H9 (cell line): ENCODE data around the gene RAB3C. TPM values are rescaled to one million over a fixed set of nuclear protein-coding genes. Genes with fewer than 3 reads are reported as not detected.

ENCODE experiments used
- DNase-seq: peaks from one replicate; pipeline ENCODE4 v3.0.0-alpha.2; 2017
- H2AFZ ChIP-seq: one replicate; pipeline ENCODE4 v1.6.1; 2013; ENCODE audit warnings: mild to moderate bottlenecking, low read length, control low read depth, moderate library complexity
- H2AK5ac ChIP-seq: 2 replicates; pipeline ENCODE4 v1.6.1; 2013; ENCODE audit warnings: low read length, control low read depth, mixed read lengths; ENCODE audit not compliant: insufficient read length
- H2BK120ac ChIP-seq: one replicate; pipeline ENCODE4 v1.6.1; 2013; ENCODE audit warnings: low read depth, mild to moderate bottlenecking, low read length, control low read depth, inconsistent platforms; ENCODE audit not compliant: poor library complexity, severe bottlenecking
- H2BK12ac ChIP-seq: 2 replicates; pipeline ENCODE4 v1.6.1; 2013; ENCODE audit warnings: low read length, control low read depth, mixed read lengths, low read depth; ENCODE audit not compliant: insufficient read length
- H2BK15ac ChIP-seq: 2 replicates; pipeline ENCODE4 v1.6.1; 2013; ENCODE audit warnings: low read depth, low read length, control low read depth
- H2BK20ac ChIP-seq: one replicate; pipeline ENCODE4 v1.6.1; 2013; ENCODE audit warnings: low read depth, mild to moderate bottlenecking, low read length, control low read depth, inconsistent platforms; ENCODE audit not compliant: poor library complexity, severe bottlenecking
- H2BK5ac ChIP-seq: 2 replicates; pipeline ENCODE4 v1.6.1; 2013; ENCODE audit warnings: low read length, control low read depth, mixed read lengths; ENCODE audit not compliant: insufficient read length
- H3K14ac ChIP-seq: 2 replicates; pipeline ENCODE4 v1.6.1; 2013; ENCODE audit warnings: low read length, control low read depth; ENCODE audit not compliant: insufficient read depth
- H3K18ac ChIP-seq: 2 replicates; pipeline ENCODE4 v1.6.1; 2013; ENCODE audit warnings: low read depth, mild to moderate bottlenecking, mixed read lengths, low read length, control low read depth; ENCODE audit not compliant: insufficient read length
- H3K23ac ChIP-seq: 2 replicates; pipeline ENCODE4 v1.6.1; 2013; ENCODE audit warnings: low read length, control low read depth, mixed read lengths, low read depth; ENCODE audit not compliant: insufficient read length
- H3K23me2 ChIP-seq: 2 replicates; pipeline ENCODE4 v1.6.1; 2013; ENCODE audit warnings: low read depth, mild to moderate bottlenecking, mixed read lengths, low read length, control low read depth; ENCODE audit not compliant: insufficient read length, poor library complexity, severe bottlenecking
- H3K27ac ChIP-seq: 2 replicates; pipeline ENCODE4 v1.5.1; 2013; ENCODE audit warnings: low read length, control low read depth, mixed read lengths, low read depth; ENCODE audit not compliant: insufficient read length
- H3K27me3 ChIP-seq: 2 replicates; pipeline ENCODE4 v1.6.1; 2013; ENCODE audit warnings: low read length, control low read depth, inconsistent platforms; ENCODE audit not compliant: insufficient read depth
- H3K4ac ChIP-seq: 2 replicates; pipeline ENCODE4 v1.6.1; 2013; ENCODE audit warnings: low read depth, mild to moderate bottlenecking, control low read depth, inconsistent platforms, low read length, moderate library complexity
- H3K4me1 ChIP-seq: 2 replicates; pipeline ENCODE4 v1.6.1; 2013; ENCODE audit warnings: low read length, control low read depth, inconsistent platforms; ENCODE audit not compliant: insufficient read depth
- H3K4me2 ChIP-seq: 2 replicates; pipeline ENCODE4 v1.6.1; 2013; ENCODE audit warnings: low read length, control low read depth, mixed read lengths; ENCODE audit not compliant: insufficient read length, insufficient read depth
- H3K56ac ChIP-seq: 2 replicates; pipeline ENCODE4 v1.6.1; 2013; ENCODE audit warnings: low read depth, mild to moderate bottlenecking, mixed read lengths, low read length, control low read depth; ENCODE audit not compliant: insufficient read length
- H3K79me1 ChIP-seq: 2 replicates; pipeline ENCODE4 v1.6.1; 2013; ENCODE audit warnings: low read depth, mild to moderate bottlenecking, moderate library complexity, low read length, control low read depth, inconsistent platforms; ENCODE audit not compliant: insufficient read depth, poor library complexity, severe bottlenecking
- H3K79me2 ChIP-seq: 2 replicates; pipeline ENCODE4 v1.6.1; 2013; ENCODE audit warnings: low read length, control low read depth, inconsistent platforms; ENCODE audit not compliant: insufficient read depth
- H3K9ac ChIP-seq: 2 replicates; pipeline ENCODE4 v1.6.1; 2013; ENCODE audit warnings: low read length, control low read depth, mixed read lengths; ENCODE audit not compliant: insufficient read length; ENCODE audit errors: extremely low read depth
- H3K9me3 ChIP-seq: one replicate; pipeline ENCODE4 v1.6.1; 2013; ENCODE audit warnings: low read depth, low read length, inconsistent platforms; ENCODE audit not compliant: control insufficient read depth
- H3T11ph ChIP-seq: one replicate; pipeline ENCODE4 v1.6.1; 2013; ENCODE audit warnings: mild to moderate bottlenecking, low read length, control low read depth, inconsistent platforms
- H4K20me1 ChIP-seq: one replicate; pipeline ENCODE4 v1.6.1; 2013; ENCODE audit not compliant: control insufficient read depth, insufficient read length, insufficient read depth
- H4K5ac ChIP-seq: 2 replicates; pipeline ENCODE4 v1.6.1; 2013; ENCODE audit warnings: low read depth, mild to moderate bottlenecking, mixed read lengths, low read length, control low read depth; ENCODE audit not compliant: insufficient read length
- H4K8ac ChIP-seq: replicated peaks from 2 replicates; pipeline ENCODE4 v1.6.1; 2013; ENCODE audit warnings: low read length, control low read depth, mixed read lengths, low read depth; ENCODE audit not compliant: insufficient read length
- H4K91ac ChIP-seq: 2 replicates; pipeline ENCODE4 v1.6.1; 2013; ENCODE audit warnings: low read depth, mild to moderate bottlenecking, moderate library complexity, mixed read lengths, low read length, control low read depth; ENCODE audit not compliant: insufficient read length
- H3K27ac Mint-ChIP-seq, 3 experiments: 2 replicates in 2 of 3; 3 replicates in 1 of 3; pipeline ENCODE4 v1.8.0; 2020 to 2021; ENCODE audit warnings: mixed read lengths in 3 of 3, mild to moderate bottlenecking in 1 of 3, moderate library complexity in 1 of 3
- H3K27me3 Mint-ChIP-seq: 2 replicates; pipeline ENCODE4 v1.8.0; 2021; ENCODE audit warnings: low read depth, mild to moderate bottlenecking, moderate library complexity, mixed read lengths
- H3K36me3 Mint-ChIP-seq, 3 experiments: 2 replicates in 2 of 3; 3 replicates in 1 of 3; pipeline ENCODE4 v1.8.0; 2020 to 2021; ENCODE audit warnings: low read depth in 3 of 3, mixed read lengths in 3 of 3; ENCODE audit not compliant: insufficient read depth in 1 of 3
- H3K4me1 Mint-ChIP-seq, 2 experiments: 2 replicates each; pipeline ENCODE4 v1.8.0; 2020; ENCODE audit warnings: mixed read lengths in 2 of 2
- H3K4me3 Mint-ChIP-seq, 2 experiments: 2 replicates in 1 of 2; 3 replicates in 1 of 2; pipeline ENCODE4 v1.8.0; 2020 to 2021; ENCODE audit warnings: mild to moderate bottlenecking in 2 of 2, mixed read lengths in 2 of 2, moderate library complexity in 1 of 2
- H3K9me3 Mint-ChIP-seq, 2 experiments: 2 replicates in 1 of 2; 3 replicates in 1 of 2; pipeline ENCODE4 v1.8.0; 2020; ENCODE audit warnings: mild to moderate bottlenecking in 2 of 2, mixed read lengths in 2 of 2, moderate library complexity in 1 of 2
- CTCF ChIP-seq: fragments of 200-600 bp; sonication (generic); conservative IDR thresholded peaks from 3 replicates; pipeline ENCODE4 v1.8.0; 2021; ENCODE audit warnings: antibody characterized with exemption, mild to moderate bottlenecking
- WGBS: extraction: QIAGEN DNeasy Blood & Tissue Kit; methylation state at CpG from one replicate; pipeline ENCODE4 v1.1.7; 2013; ENCODE audit warnings: missing lambda C conversion rate, low lambda C conversion rate, mixed read lengths; ENCODE audit not compliant: insufficient read length; ENCODE audit errors: extremely low coverage; 5-methylcytosine and 5-hydroxymethylcytosine counted together
- total RNA-seq: library from RNA; stranded (reverse); gene quantifications from 2 replicates; pipeline ENCODE4 v1.2.1, GENCODE V29; 2021

RAB3C gene
- total RNA-seq, 1 experiment from 2014 or later = 16.3 TPM

DNA sequence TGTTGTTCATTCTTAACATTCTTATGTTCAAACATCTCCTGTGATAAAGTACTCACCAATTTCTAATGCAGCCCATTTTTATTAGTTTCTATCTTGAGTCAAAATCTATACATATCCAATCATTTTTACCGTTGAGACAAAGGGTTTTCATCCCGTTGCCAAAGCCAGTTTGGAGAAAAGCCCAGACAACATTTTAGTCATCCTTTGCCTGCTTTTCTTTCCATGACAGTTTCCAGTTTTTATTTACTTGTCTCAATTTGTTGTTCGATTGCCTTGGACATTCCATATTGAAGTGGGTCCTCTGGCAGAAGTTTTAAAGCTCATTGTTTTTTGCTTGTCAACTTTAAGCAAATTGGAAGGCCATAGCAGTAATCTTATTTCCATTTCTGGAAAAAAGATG lies 123.9 kb downstream of the RAB3C start:
- Mint-ChIP-seq H3K4me3 (no peak overlapping the region), H3K9me3 (peaks cover under 1% of the 10 kb centered on the region in 2 experiments), H3K36me3 (peaks cover under 1 to 12% (median 5%) of the 10 kb centered on the region in 3 experiments), H3K27me3 (no peaks in the 10 kb centered on the region), H3K4me1 (no peaks in the 10 kb centered on the region), H3K27ac (no peak overlapping the region)
- H2BK120ac ChIP-seq = no peak overlapping the region
- no peaks in the 10 kb centered on the region for H3K4me1 ChIP-seq
- H3K23ac ChIP-seq = no peak overlapping the region
- no peak overlapping the region for H4K91ac ChIP-seq
- H3K4me2 ChIP-seq = no peak overlapping the region
- H2AFZ ChIP-seq = no peak overlapping the region
- H2BK5ac ChIP-seq = no peak overlapping the region
- DNase-seq = no peak
- no peak overlapping the region for H3K4ac ChIP-seq
- no peak overlapping the region for H3K9ac ChIP-seq
- no peak overlapping the region for H3K56ac ChIP-seq
- H4K5ac ChIP-seq = no peak overlapping the region
- H3K27ac ChIP-seq = no peak overlapping the region
- H4K8ac ChIP-seq = no peak overlapping the region
- no peak overlapping the region for H2BK12ac ChIP-seq
- no peak overlapping the region for H2BK15ac ChIP-seq
- no peaks in the 10 kb centered on the region for H3K79me2 ChIP-seq
- no peak overlapping the region for H3K18ac ChIP-seq
- H3T11ph ChIP-seq = no peak overlapping the region
- TF ChIP-seq CTCF = no peak
- WGBS = no CpG with 5 or more reads among the region's 3 CpGs
- no peaks in the 10 kb centered on the region for H3K27me3 ChIP-seq
- no peak overlapping the region for H3K14ac ChIP-seq
- H3K79me1 ChIP-seq = no peaks in the 10 kb centered on the region
- H4K20me1 ChIP-seq = no peaks in the 10 kb centered on the region
- H2BK20ac ChIP-seq = no peak overlapping the region
- H3K23me2 ChIP-seq = no peaks in the 10 kb centered on the region
- H2AK5ac ChIP-seq = no peak overlapping the region
- no peaks in the 10 kb centered on the region for H3K9me3 ChIP-seq
